HL-60/S4 treated with retinoic acid at 250 ng/mL for 4 days and 3 days (cell line): ENCODE data around the gene FAM236A.
"Not testable (repeated sequence)": the region's sequence is repeated elsewhere in the genome, so short reads cannot be mapped to it uniquely, and the experiment has no call there.

Experiments
- in situ Hi-C: fragments of 300-500 bp; cut with MboI; formaldehyde crosslinking; loops from 2 replicates; pipeline ENCODE4 v1.7.0; 2022; ENCODE audit warnings: low sequenced_read_pairs

Gene FAM236A

DNA sequence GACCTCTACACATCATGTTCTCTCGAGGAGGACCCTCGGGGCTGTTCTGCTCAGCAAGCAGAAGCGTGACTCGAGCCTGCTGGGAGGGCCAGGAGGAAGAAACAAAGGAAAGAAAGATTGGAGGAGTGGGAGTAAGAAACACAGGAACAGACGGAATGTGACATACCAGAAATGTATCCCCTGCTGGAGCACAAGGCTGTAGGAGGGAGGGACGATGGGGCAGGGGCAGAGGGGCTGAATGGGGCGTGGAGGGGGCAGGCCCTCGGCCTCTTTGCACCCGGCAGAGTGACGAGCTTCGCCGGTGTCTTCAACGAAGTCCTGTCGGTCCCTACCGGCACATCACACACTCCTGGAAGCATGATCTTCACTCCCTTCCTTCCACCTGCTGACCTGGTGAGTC, at the start of gene FAM236A:
Gene FAM236A (plus strand): TSS at position 301 of the 400 bp plus-strand sequence. CDS start 57 bp downstream, at position 358.
- in situ Hi-C loops = not testable (repeated sequence)

DNA sequence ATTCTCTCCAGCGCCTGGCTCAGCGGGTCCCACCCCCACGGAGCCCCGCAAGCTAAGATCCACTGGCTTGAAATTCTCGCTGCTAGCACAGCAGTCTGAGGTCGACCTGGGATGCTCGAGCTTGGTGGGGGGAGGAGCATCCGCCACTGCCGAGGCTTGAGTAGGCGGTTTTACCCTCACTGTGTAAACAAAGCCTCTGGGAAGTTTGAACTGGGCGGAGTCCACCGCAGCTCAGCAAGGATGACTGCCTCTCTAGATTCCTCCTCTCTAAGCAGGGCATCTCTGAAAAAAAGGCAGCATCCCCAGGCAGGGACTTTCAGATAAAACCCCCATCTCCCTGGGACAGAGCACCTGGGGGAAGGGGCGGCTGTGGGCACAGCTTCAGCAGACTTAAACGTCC, 48.3 kb upstream of the FAM236A start:
- in situ Hi-C loops = not testable (repeated sequence)

DNA sequence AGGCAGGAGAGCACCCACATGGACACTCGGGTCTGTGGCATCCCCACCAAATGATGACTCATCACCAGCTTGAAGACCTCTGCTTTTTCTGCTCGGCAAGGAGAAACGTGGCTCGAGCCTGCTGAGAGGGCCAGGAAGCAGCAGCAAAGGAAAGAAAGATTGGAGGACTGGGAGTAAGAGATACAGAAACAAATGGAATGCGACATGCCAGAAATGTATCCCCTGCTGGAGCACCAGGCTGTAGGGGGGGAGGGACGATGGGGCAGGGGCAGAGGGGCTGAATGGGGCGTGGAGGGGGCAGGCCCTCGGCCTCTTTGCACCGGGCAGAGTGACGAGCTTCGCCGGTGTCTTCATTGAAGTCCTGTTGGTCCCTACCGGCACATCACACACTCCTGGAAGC, 25.7 kb upstream of the FAM236A start, which contains the start of gene FAM236C:
Gene FAM236C (plus strand): TSS at position 301 of the 400 bp plus-strand sequence. CDS start 100 bp downstream, outside the sequence.
- in situ Hi-C loops = not testable (repeated sequence)

DNA sequence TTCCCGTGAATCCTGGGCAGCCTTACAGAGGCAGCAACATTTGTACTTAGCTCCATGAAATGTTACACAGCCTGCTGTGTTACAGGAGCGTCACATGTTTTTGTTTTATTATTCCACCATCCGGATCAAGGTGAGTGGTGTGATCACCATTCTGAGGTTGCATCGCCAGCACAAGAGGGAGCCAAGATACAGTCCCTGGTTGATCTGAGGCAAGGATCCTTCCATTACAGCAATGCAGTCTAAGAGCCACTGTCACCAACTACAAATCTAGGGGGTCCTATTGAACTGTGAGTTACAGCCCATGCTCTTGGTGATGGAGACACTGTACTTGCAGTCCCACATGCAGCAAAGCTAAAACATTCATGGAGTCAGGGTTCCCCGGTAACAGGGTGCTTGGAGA, 21.9 kb upstream of the FAM236A start:
- in situ Hi-C loops = not testable (repeated sequence)

DNA sequence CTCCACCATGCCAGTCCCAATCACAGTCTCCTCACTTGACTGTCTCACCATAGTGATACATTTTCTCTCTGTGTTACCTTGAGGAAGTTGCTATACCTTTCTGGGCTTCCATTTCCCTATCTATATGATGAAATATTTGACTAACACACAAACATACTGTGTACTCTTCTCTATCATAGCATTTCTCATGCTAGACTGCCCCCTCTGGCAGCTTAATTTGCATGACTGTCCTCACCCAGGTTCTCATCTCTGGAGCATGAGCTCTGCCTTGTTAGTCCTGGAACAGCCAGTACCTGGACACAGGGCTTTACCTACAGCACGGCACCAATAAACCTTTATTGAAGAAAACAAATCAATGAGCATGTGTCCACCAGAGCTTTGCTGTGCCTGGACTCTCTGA, 5.7 kb upstream of the FAM236A start:
- in situ Hi-C loops = not testable (repeated sequence)

DNA sequence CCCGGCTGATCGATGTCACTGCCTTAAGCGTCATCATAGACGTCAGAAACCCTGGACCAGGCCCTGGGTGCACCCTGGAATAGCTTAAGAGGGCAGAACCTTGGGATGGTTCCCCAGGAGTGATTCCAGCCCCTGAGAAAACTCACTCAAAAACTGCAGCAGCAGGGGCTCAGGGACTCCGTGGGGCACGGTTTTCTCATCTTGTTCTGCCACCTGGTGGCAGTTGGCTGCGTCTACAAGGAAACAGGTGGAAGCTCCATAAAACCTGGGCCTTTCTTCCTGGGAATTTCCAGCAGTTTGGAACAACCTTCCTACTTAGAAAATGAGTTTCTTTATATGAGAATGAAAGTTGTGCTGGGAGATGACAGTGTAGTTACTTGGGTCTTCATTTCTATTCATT, 1.6 kb upstream of the FAM236A start:
- in situ Hi-C loops = not testable (repeated sequence)

DNA sequence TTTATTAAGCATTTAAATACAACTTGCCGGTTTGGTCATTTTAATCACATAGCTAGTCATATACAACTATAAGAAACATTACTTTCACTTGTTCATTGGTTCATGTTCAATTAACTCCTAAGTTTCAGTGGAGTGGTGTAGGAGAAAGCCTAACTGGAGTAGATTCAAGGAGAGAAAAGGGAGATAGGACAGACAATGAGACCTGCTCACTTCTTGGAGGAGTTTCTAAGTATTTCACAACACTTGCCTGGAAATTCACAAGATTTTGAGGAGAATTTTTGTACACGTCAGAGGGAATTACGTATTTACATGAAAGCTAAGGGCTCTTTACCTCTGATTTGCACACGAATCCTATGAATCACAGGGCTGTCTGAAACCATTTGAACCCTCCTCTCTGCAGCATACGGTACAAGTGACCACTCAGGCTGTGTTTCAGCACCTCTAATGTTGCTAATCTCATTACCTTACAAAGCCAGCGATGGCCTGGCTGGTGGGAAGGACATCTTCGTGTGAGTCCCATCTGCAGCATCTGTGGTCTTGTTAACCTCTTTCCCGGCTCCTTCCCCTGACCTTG, 1.0 kb upstream of the FAM236A start:
- in situ Hi-C loops = not testable (repeated sequence)

DNA sequence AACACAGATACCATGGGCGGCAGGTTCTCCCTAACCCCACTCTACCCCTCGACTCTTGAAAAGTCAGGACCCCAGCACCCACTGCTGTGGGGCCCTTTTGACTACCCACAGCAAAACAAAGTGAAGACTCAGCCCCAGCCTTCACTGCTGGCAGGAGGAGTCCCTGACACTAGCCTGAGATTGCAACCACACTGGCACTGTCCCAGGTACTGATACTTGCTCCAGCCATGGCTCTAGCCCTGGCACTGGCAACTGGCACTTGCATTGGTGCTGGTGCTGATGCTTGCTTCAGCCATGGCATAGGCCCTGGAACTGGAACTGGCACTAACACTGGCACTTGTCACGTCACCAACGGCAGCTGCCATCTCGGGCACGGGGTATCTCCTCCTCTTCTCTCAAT, 4.3 kb downstream of the FAM236A start:
- in situ Hi-C loops = not testable (repeated sequence)

DNA sequence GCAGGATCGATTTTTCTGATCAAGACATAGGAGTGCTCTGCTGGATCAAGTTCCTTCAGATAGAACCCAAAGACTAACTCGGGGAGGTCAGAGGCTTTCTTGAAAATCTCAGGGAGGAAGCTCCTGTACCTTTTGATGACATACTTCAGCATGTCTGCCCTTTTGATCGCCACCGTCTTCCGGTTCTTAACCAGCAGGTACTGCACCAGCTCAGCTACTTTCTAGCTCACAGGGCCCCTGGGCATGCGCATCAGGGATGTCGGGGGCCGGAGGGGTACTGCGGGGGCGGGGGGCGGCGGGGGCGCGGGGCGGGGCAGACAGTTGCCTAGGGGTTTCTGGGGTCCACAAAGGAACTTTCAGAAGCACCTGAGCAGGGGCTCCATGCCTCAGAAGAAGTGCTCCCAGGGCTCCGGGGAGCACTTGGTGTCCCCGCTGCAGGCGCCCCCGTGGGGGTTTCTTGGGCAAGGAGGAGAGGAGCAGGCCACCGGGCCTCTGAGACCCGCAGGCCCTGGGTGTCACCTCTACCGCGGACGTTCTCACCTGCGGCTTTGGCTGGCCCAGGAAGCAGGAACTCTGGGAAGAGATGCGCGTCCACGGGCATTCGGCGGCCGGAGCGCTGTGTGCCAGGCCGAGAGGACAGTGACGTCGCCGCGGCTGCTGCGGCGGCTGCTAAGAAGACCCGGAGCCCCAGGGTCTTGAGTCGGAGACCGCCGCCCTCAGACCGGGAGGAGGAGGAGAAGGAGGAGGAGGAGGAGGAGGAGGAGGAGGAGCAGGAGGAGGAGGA, 5.2 kb downstream of the FAM236A start:
- in situ Hi-C loops = not testable (repeated sequence)

DNA sequence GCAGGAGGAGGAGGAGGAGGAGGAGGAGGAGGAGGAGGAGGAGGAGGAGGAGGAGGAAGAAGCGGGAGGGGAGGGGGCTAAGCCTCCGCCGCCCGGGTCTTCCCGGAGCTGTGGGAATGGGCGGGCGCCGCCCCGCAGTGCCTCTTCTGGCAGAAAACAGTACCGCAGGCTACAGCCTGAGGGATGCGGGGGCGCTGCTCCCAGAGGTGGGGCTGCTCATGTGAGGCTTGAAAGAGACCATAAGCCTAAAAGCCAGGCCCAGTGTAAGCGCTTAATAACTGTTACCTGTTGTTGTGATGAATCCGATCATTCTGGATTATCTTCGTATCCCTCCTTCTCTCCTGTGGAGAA, 5.8 kb downstream of the FAM236A start, which contains the start of gene DMRTC1:
Gene DMRTC1 (minus strand): TSS at position 19 of the 351 bp plus-strand sequence. CDS start 68,143 bp downstream, outside the sequence.
- in situ Hi-C loops = not testable (repeated sequence)

DNA sequence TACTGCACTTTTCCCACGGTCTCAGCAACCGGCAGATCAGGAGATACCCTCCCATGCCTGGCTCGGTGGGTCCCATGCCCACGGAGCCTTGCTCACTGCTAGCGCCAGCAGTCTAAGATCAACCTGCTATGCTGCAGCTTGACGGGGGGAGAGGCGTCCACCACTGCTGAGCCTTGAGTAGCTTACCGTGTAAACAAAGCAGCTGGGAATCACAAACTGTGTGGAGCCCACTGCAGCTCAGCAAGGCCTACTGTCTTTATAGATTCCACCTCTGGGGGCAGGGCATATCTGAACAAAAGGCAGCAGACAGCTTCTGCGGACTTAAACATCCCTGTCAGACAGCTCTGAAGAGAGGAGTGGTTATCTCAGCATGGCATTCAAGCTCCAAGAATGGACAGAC, 22.0 kb downstream of the FAM236A start:
- in situ Hi-C loops = not testable (repeated sequence)

DNA sequence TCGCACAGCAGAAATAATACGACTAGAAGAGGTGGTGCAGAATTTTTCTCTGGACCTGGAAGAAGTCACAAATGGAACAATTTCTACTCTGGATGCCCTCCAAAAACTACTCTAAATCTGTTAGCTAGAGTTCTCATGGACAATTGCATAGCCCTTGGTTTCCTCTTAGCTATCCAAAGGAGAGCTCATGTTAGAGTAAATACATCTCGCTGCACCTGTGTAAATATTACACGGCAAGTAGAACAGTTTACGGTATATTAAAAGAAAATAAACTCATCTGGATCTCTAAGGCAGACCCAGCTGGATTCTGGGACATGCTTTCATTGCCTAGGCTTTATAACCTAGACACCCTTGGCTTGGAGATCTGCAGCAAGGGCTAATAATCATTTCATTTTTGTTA, 33.9 kb downstream of the FAM236A start:
- in situ Hi-C loops = not testable (repeated sequence)

DNA sequence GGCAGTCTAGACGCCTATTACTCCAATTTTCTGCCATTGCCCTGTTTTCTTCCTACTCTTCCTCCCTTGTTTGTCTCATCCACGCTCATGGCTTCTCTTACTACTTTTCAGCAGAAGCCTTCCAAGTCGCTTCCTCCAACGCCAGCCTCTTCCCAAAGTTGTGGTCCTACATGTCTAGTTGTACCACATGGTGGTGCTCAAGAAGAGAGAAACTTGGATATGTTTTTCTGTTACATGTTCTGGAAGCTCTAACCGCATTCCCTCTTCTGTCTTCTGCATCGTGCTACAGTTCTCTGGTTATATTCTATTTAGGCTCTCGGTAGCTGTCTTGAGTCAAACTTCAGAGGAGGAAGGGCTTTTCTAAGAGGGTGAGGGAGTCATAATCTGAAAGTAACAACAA, 36.9 kb downstream of the FAM236A start:
- in situ Hi-C loops = not testable (repeated sequence)

DNA sequence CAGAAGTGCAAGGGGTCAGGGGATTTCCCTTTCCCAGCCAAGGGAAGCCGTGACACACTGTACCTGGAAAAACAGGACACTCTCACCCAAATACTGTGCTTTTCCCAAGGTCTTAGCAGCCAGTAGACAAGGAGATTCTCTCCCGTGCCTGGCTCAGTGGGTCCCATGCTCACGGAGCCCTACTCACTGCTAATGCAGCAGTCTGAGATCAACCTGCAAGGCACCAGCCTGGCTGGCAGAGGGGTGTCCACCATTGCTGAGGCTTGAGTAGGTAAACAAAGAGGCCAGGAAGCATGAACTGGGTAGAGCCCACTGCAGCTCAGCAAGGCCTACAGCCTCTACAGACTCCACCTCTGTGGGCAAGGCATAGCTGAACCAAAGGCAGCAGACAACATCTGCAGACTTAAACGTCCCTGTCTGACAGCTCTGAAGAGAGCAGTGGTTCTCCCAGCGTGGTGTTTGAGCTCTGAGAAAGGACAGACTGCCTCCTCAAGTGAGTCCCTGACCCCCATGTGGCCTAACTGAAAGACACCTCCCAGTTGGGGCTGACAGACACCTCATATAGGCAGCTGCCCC, 43.0 kb downstream of the FAM236A start:
- in situ Hi-C loops = not testable (repeated sequence)
